SU-DHL-6 (cell line): ENCODE data around the gene MYO9A.

Source experiments
- H2AFZ ChIP-seq: fragments of 200-600 bp; sonication (generic); 2 replicates; pipeline ENCODE4 v1.6.1; 2014; ENCODE audit warnings: low read depth, mild to moderate bottlenecking, moderate library complexity, mixed read lengths, antibody characterized with exemption, low read length; ENCODE audit not compliant: severe bottlenecking
- H3F3A ChIP-seq: fragments of 200-600 bp; shearing (Covaris generic); 2 replicates; pipeline ENCODE4 v1.6.0; 2016; ENCODE audit warnings: antibody characterized with exemption, mild to moderate bottlenecking; ENCODE audit not compliant: insufficient read depth
- H3K27ac ChIP-seq: fragments of 200-600 bp; sonication (generic); 2 replicates; pipeline ENCODE4 v1.5.1; 2016; ENCODE audit warnings: low read depth, mild to moderate bottlenecking, low read length, moderate library complexity, mixed read lengths
- H3K27me3 ChIP-seq: fragments of 200-600 bp; sonication (generic), shearing (Covaris generic); 2 replicates; pipeline ENCODE4 v1.6.0; 2014; ENCODE audit warnings: mild to moderate bottlenecking, low read length
- H3K36me3 ChIP-seq: fragments of 200-600 bp; sonication (generic); 2 replicates; pipeline ENCODE4 v1.6.1; 2014; ENCODE audit warnings: mild to moderate bottlenecking, low read length, mixed read lengths
- H3K4me2 ChIP-seq: fragments of 300-600, 200-600 bp; shearing (Covaris generic), sonication (generic); 2 replicates; pipeline ENCODE4 v1.6.0; 2014; ENCODE audit warnings: low read length, low read depth, mild to moderate bottlenecking; ENCODE audit not compliant: poor library complexity, severe bottlenecking
- H3K4me3 ChIP-seq: fragments of 200-600 bp; sonication (generic); 2 replicates; pipeline ENCODE4 v1.5.1; 2014; ENCODE audit warnings: antibody characterized with exemption, low read length, mild to moderate bottlenecking, mixed read lengths; ENCODE audit not compliant: insufficient read depth, poor library complexity, severe bottlenecking
- H3K79me2 ChIP-seq: fragments of 200-600 bp; sonication (generic); 2 replicates; pipeline ENCODE4 v1.6.1; 2014; ENCODE audit warnings: mild to moderate bottlenecking, low read length, moderate library complexity; ENCODE audit not compliant: insufficient read depth
- H3K9ac ChIP-seq: fragments of 200-600 bp; sonication (generic); 2 replicates; pipeline ENCODE4 v1.7.0; 2014; ENCODE audit warnings: mild to moderate bottlenecking, low read length
- H3K9me2 ChIP-seq: fragments of 200-600 bp; sonication (generic); replicated peaks from 2 replicates; pipeline ENCODE4 v1.6.1; 2014; ENCODE audit warnings: low read length; ENCODE audit not compliant: insufficient read depth
- H3K9me3 ChIP-seq: fragments of 200-600 bp; sonication (generic); 2 replicates; pipeline ENCODE4 v1.6.1; 2014; ENCODE audit warnings: low read length, mixed read lengths; ENCODE audit not compliant: insufficient read depth
- H4K20me1 ChIP-seq: fragments of 200-600 bp; sonication (generic); 2 replicates; pipeline ENCODE4 v1.6.1; 2014; ENCODE audit warnings: low read depth, mild to moderate bottlenecking, antibody characterized with exemption, low read length, moderate library complexity, mixed read lengths
- CTCF ChIP-seq: fragments of 200-600 bp; sonication (generic); IDR thresholded peaks from one replicate; pipeline ENCODE4 v1.5.1; 2017; ENCODE audit warnings: antibody characterized with exemption, mild to moderate bottlenecking, low read length, moderate library complexity; ENCODE audit not compliant: insufficient read depth, poor library complexity, severe bottlenecking
- EZH2phosphoT487 ChIP-seq: fragments of 200-600 bp; sonication (generic), shearing (Covaris generic); conservative IDR thresholded peaks from 2 replicates; pipeline ENCODE4 v1.6.1; 2018; ENCODE audit warnings: mild to moderate bottlenecking, antibody characterized with exemption, low read length, moderate library complexity, mixed read lengths

Gene MYO9A

GRCh38 chr15:71888797-71889196 lies 229.2 kb downstream of the MYO9A start:
- H3F3A ChIP-seq, result peaks cover 18% of the 10 kb centered on the region; the same call in 1 of the 2 replicates
- H3K4me3 ChIP-seq, result no peak overlapping the region
- H3K9me2 ChIP-seq, result no peaks in the 10 kb centered on the region
- no peak overlapping the region for H3K9ac ChIP-seq
- H4K20me1 ChIP-seq, result no peaks in the 10 kb centered on the region
- H3K9me3 ChIP-seq, result no peaks in the 10 kb centered on the region
- peaks cover 74% of the 10 kb centered on the region for H3K36me3 ChIP-seq
- H3K27ac ChIP-seq, result no peak overlapping the region
- TF ChIP-seq CTCF (no peak), EZH2phosphoT487 (no peak)
- H3K4me2 ChIP-seq, result no peak overlapping the region
- no peak overlapping the region for H2AFZ ChIP-seq
- no peaks in the 10 kb centered on the region for H3K79me2 ChIP-seq
- no peaks in the 10 kb centered on the region for H3K27me3 ChIP-seq

GRCh38 chr15:71885390-71885789 lies 232.6 kb downstream of the MYO9A start:
- Histone ChIP-seq H3K4me3 (no peak overlapping the region), H3K27me3 (no peaks in the 10 kb centered on the region), H3K9ac (no peak overlapping the region), H3F3A (peaks cover 11% of the 10 kb centered on the region; the same call in 1 of the 2 replicates), H3K4me2 (no peak overlapping the region), H2AFZ (no peak overlapping the region), H4K20me1 (no peaks in the 10 kb centered on the region), H3K27ac (no peak overlapping the region), H3K79me2 (no peaks in the 10 kb centered on the region), H3K9me3 (no peaks in the 10 kb centered on the region), H3K36me3 (peaks cover 73% of the 10 kb centered on the region), H3K9me2 (no peaks in the 10 kb centered on the region)
- TF ChIP-seq EZH2phosphoT487 (no peak), CTCF (no peak)

DNA sequence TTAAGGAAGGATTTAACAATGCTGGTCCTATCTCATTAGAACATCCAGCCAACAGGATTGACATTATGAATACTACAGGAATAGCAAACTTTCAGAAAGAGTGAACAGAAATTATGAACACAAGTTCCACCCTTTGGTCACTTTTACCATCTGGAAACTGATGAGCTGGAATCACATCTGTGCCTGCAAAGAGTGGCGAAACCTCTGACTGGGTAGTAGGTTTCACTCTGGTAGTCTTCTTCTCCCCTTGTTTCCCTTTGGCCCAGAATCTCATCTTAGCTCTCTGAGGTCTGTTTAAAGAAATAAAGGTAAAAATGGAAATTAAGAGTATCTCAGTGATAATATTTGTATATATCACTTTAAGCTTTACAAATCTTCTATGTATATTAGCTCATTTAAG lies 234.5 kb downstream of the MYO9A start:
- no peak overlapping the region for H2AFZ ChIP-seq
- H3F3A ChIP-seq, result peaks cover 6% of the 10 kb centered on the region; the same call in 1 of the 2 replicates
- no peaks in the 10 kb centered on the region for H3K27me3 ChIP-seq
- no peaks in the 10 kb centered on the region for H3K9me2 ChIP-seq
- H3K36me3 ChIP-seq, result peaks cover 75% of the 10 kb centered on the region
- H3K9ac ChIP-seq, result no peak overlapping the region
- H3K4me2 ChIP-seq, result no peak overlapping the region
- no peaks in the 10 kb centered on the region for H4K20me1 ChIP-seq
- H3K4me3 ChIP-seq, result no peak overlapping the region
- no peaks in the 10 kb centered on the region for H3K79me2 ChIP-seq
- H3K27ac ChIP-seq, result no peak overlapping the region
- TF ChIP-seq EZH2phosphoT487 (no peak), CTCF (no peak)
- H3K9me3 ChIP-seq, result no peaks in the 10 kb centered on the region
